ENCODE results near the gene GAS7.

Gene GAS7

GRCh38 chr17:9904277-9905077 lies 293.9 kb downstream of the GAS7 start:
- no peaks in the 10 kb centered on the region for H3K9me3 ChIP-seq (ENCODE audit: control insufficient read depth in 2 of 2, low read length in 2 of 2)
- no peak overlapping the region for H3K27ac ChIP-seq (ENCODE audit: low read depth in 2 of 2, low read length in 2 of 2)
- H3K4me1 ChIP-seq (ENCODE audit: control insufficient read depth in 2 of 2, insufficient read depth in 2 of 2, low read length in 2 of 2), result peaks cover 0 to 2% of the 10 kb centered on the region in 2 donors
- H3K36me3 ChIP-seq (ENCODE audit: control insufficient read depth in 2 of 2, insufficient read depth in 2 of 2, low read length in 2 of 2), result no peaks in the 10 kb centered on the region
- no peak overlapping the region for H3K4me3 ChIP-seq (ENCODE audit: low read length in 2 of 2)
- H3K9ac ChIP-seq (ENCODE audit: low read depth in 1 of 2, low read length in 2 of 2), result no peak overlapping the region
- no peaks in the 10 kb centered on the region for H3K27me3 ChIP-seq (ENCODE audit: control insufficient read depth in 2 of 2, insufficient read depth in 2 of 2, low read length in 2 of 2)

DNA sequence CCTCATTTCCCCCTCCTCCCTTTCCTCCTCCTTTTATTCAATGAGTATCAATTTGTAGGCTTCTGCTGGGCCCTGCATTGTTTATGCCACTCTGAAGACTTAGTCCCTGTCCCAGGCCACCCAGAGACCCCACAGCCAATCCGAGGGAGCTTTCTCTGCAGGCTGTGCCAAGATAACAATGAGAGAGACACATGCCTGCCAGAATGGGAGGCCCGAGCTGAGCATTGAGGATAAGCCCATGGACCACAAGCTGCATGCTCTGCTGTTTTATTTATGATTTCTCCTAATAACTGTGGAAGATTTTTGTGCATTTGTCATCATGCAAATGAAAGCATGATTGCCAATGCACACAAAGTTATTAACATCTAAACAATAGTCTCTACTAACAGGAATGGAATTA lies 296.3 kb downstream of the GAS7 start:
- H3K36me3 ChIP-seq (ENCODE audit: control insufficient read depth in 2 of 2, insufficient read depth in 2 of 2, low read length in 2 of 2), result no peaks in the 10 kb centered on the region
- H3K9ac ChIP-seq (ENCODE audit: low read depth in 1 of 2, low read length in 2 of 2), result no peak overlapping the region
- no peak overlapping the region for H3K27ac ChIP-seq (ENCODE audit: low read depth in 2 of 2, low read length in 2 of 2)
- no peaks in the 10 kb centered on the region for H3K27me3 ChIP-seq (ENCODE audit: control insufficient read depth in 2 of 2, insufficient read depth in 2 of 2, low read length in 2 of 2)
- H3K4me3 ChIP-seq (ENCODE audit: low read length in 2 of 2), result no peak overlapping the region
- H3K4me1 ChIP-seq (ENCODE audit: control insufficient read depth in 2 of 2, insufficient read depth in 2 of 2, low read length in 2 of 2), result peaks cover 0 to 2% of the 10 kb centered on the region in 2 donors
- no peaks in the 10 kb centered on the region for H3K9me3 ChIP-seq (ENCODE audit: control insufficient read depth in 2 of 2, low read length in 2 of 2)

GRCh38 chr17:9900784-9901183 lies 297.6 kb downstream of the GAS7 start:
- H3K9me3 ChIP-seq (ENCODE audit: control insufficient read depth in 2 of 2, low read length in 2 of 2), result no peaks in the 10 kb centered on the region
- no peaks in the 10 kb centered on the region for H3K36me3 ChIP-seq (ENCODE audit: control insufficient read depth in 2 of 2, insufficient read depth in 2 of 2, low read length in 2 of 2)
- H3K9ac ChIP-seq (ENCODE audit: low read depth in 1 of 2, low read length in 2 of 2), result no peak overlapping the region
- no peaks in the 10 kb centered on the region for H3K27me3 ChIP-seq (ENCODE audit: control insufficient read depth in 2 of 2, insufficient read depth in 2 of 2, low read length in 2 of 2)
- H3K27ac ChIP-seq (ENCODE audit: low read depth in 2 of 2, low read length in 2 of 2), result peak overlapping the region in 1 of 2 donors; percentile 27
- H3K4me3 ChIP-seq (ENCODE audit: low read length in 2 of 2), result no peak overlapping the region
- H3K4me1 ChIP-seq (ENCODE audit: control insufficient read depth in 2 of 2, insufficient read depth in 2 of 2, low read length in 2 of 2), result peaks cover 0 to 2% of the 10 kb centered on the region in 2 donors

- H3K27ac ChIP-seq (ENCODE audit: low read depth in 2 of 2, low read length in 2 of 2), result peak overlapping the region; percentile 8 to 27
- no peak overlapping the region for H3K9ac ChIP-seq (ENCODE audit: low read depth in 1 of 2, low read length in 2 of 2)
- no peak overlapping the region for H3K4me3 ChIP-seq (ENCODE audit: low read length in 2 of 2)
- no peaks in the 10 kb centered on the region for H3K9me3 ChIP-seq (ENCODE audit: control insufficient read depth in 2 of 2, low read length in 2 of 2)
- no peaks in the 10 kb centered on the region for H3K27me3 ChIP-seq (ENCODE audit: control insufficient read depth in 2 of 2, insufficient read depth in 2 of 2, low read length in 2 of 2)
- peaks cover 0 to 2% of the 10 kb centered on the region in 2 donors for H3K4me1 ChIP-seq (ENCODE audit: control insufficient read depth in 2 of 2, insufficient read depth in 2 of 2, low read length in 2 of 2)
- H3K36me3 ChIP-seq (ENCODE audit: control insufficient read depth in 2 of 2, insufficient read depth in 2 of 2, low read length in 2 of 2), result no peaks in the 10 kb centered on the region
These were observed 298.3 kb downstream of the GAS7 start for GRCh38 chr17:9900044-9900594.

DNA sequence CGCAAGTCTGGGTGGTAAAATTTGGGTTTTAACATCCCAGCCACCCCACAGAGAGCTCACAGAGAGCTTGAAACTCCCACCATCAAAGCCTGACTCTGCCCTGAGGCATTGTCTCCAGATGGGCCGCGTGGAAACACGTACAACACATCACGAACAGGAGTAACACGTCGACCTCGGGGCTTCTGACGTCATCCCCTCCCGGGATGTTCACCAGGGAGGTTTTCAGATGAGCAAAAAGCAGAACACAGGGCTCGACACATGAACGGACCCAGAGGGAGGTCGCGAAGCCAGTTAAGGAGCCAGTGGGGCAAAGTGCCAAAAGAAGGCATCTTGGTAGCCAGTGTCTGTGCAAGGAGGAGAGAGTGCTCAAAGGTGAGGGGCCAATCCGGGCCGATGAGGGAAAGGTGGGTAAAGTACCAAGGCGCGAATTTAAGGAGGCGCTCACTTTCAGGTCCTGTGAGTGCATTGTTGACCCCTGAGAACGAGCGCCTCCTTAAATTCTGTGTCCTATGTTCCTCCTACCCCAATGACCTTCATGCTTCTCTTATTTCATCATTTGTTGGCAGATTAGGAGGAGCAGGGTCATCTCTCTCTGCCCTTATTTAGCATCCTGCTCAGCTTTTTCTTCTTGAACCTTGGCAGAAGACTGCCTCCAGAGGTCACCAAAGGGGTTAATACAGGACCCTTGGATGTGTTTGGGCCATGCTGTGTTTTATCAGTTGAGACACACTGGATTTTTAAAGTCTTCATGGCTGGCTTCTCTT lies 298.9 kb downstream of the GAS7 start:
- Histone ChIP-seq H3K36me3 (ENCODE audit: control insufficient read depth in 2 of 2, insufficient read depth in 2 of 2, low read length in 2 of 2) (no peaks in the 10 kb centered on the region), H3K27me3 (ENCODE audit: control insufficient read depth in 2 of 2, insufficient read depth in 2 of 2, low read length in 2 of 2) (no peaks in the 10 kb centered on the region), H3K9me3 (ENCODE audit: control insufficient read depth in 2 of 2, low read length in 2 of 2) (no peaks in the 10 kb centered on the region), H3K4me1 (ENCODE audit: control insufficient read depth in 2 of 2, insufficient read depth in 2 of 2, low read length in 2 of 2) (peaks cover 0 to 2% of the 10 kb centered on the region in 2 donors), H3K27ac (ENCODE audit: low read depth in 2 of 2, low read length in 2 of 2) (no peak overlapping the region), H3K4me3 (ENCODE audit: low read length in 2 of 2) (no peak overlapping the region), H3K9ac (ENCODE audit: low read depth in 1 of 2, low read length in 2 of 2) (no peak overlapping the region)

GRCh38 chr17:9898812-9899211 lies 299.6 kb downstream of the GAS7 start:
- no peaks in the 10 kb centered on the region for H3K36me3 ChIP-seq (ENCODE audit: control insufficient read depth in 2 of 2, insufficient read depth in 2 of 2, low read length in 2 of 2)
- no peaks in the 10 kb centered on the region for H3K27me3 ChIP-seq (ENCODE audit: control insufficient read depth in 2 of 2, insufficient read depth in 2 of 2, low read length in 2 of 2)
- no peak overlapping the region for H3K27ac ChIP-seq (ENCODE audit: low read depth in 2 of 2, low read length in 2 of 2)
- no peak overlapping the region for H3K4me3 ChIP-seq (ENCODE audit: low read length in 2 of 2)
- peaks cover 0 to 2% of the 10 kb centered on the region in 2 donors for H3K4me1 ChIP-seq (ENCODE audit: control insufficient read depth in 2 of 2, insufficient read depth in 2 of 2, low read length in 2 of 2)
- H3K9me3 ChIP-seq (ENCODE audit: control insufficient read depth in 2 of 2, low read length in 2 of 2), result no peaks in the 10 kb centered on the region
- no peak overlapping the region for H3K9ac ChIP-seq (ENCODE audit: low read depth in 1 of 2, low read length in 2 of 2)

DNA sequence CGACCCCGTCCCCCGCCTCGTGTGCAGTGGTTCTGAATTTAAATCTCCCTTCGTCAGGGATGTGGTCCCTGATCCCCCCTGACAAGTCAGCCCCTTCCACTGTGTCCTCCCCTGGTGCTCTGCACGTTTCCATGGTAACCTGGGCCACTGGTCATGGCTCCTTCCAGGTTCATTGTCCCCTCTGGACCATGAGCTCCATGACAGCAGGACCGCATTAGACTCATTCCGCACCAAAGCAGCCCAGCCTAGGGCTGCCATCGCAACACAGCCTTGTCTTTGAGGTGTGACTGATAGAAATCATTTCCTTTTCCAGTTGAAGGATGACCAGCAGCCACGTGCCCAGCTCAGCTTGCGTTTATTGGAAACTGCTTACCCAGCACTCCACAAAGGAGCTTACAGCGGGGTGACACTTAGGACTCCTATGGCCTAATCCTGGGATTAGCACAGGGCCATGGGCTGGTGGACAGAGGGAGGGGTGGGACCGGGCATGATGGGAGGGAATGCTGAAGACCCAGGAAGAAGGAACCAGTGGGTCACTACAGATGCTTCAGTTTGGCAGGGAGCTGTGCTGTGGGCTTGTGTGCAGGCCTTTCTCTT lies 300.9 kb downstream of the GAS7 start:
- H3K4me1 ChIP-seq (ENCODE audit: control insufficient read depth in 2 of 2, insufficient read depth in 2 of 2, low read length in 2 of 2), result peaks cover 0 to 2% of the 10 kb centered on the region in 2 donors
- H3K36me3 ChIP-seq (ENCODE audit: control insufficient read depth in 2 of 2, insufficient read depth in 2 of 2, low read length in 2 of 2), result no peaks in the 10 kb centered on the region
- H3K9me3 ChIP-seq (ENCODE audit: control insufficient read depth in 2 of 2, low read length in 2 of 2), result no peaks in the 10 kb centered on the region
- H3K27ac ChIP-seq (ENCODE audit: low read depth in 2 of 2, low read length in 2 of 2), result no peak overlapping the region
- H3K9ac ChIP-seq (ENCODE audit: low read depth in 1 of 2, low read length in 2 of 2), result no peak overlapping the region
- H3K27me3 ChIP-seq (ENCODE audit: control insufficient read depth in 2 of 2, insufficient read depth in 2 of 2, low read length in 2 of 2), result no peaks in the 10 kb centered on the region
- no peak overlapping the region for H3K4me3 ChIP-seq (ENCODE audit: low read length in 2 of 2)

GRCh38 chr17:9895923-9896322 lies 302.5 kb downstream of the GAS7 start:
- no peak overlapping the region for H3K4me3 ChIP-seq (ENCODE audit: low read length in 2 of 2)
- H3K9me3 ChIP-seq (ENCODE audit: control insufficient read depth in 2 of 2, low read length in 2 of 2), result no peaks in the 10 kb centered on the region
- H3K36me3 ChIP-seq (ENCODE audit: control insufficient read depth in 2 of 2, insufficient read depth in 2 of 2, low read length in 2 of 2), result no peaks in the 10 kb centered on the region
- H3K27me3 ChIP-seq (ENCODE audit: control insufficient read depth in 2 of 2, insufficient read depth in 2 of 2, low read length in 2 of 2), result no peaks in the 10 kb centered on the region
- H3K4me1 ChIP-seq (ENCODE audit: control insufficient read depth in 2 of 2, insufficient read depth in 2 of 2, low read length in 2 of 2), result peaks cover 0 to 2% of the 10 kb centered on the region in 2 donors
- H3K27ac ChIP-seq (ENCODE audit: low read depth in 2 of 2, low read length in 2 of 2), result no peak overlapping the region
- H3K9ac ChIP-seq (ENCODE audit: low read depth in 1 of 2, low read length in 2 of 2), result no peak overlapping the region

- H3K4me3 ChIP-seq (ENCODE audit: low read length in 2 of 2), result no peak overlapping the region
- H3K9me3 ChIP-seq (ENCODE audit: control insufficient read depth in 2 of 2, low read length in 2 of 2), result no peaks in the 10 kb centered on the region
- H3K27ac ChIP-seq (ENCODE audit: low read depth in 2 of 2, low read length in 2 of 2), result no peak overlapping the region
- H3K4me1 ChIP-seq (ENCODE audit: control insufficient read depth in 2 of 2, insufficient read depth in 2 of 2, low read length in 2 of 2), result no peaks in the 10 kb centered on the region
- H3K36me3 ChIP-seq (ENCODE audit: control insufficient read depth in 2 of 2, insufficient read depth in 2 of 2, low read length in 2 of 2), result no peaks in the 10 kb centered on the region
- H3K9ac ChIP-seq (ENCODE audit: low read depth in 1 of 2, low read length in 2 of 2), result no peak overlapping the region
- H3K27me3 ChIP-seq (ENCODE audit: control insufficient read depth in 2 of 2, insufficient read depth in 2 of 2, low read length in 2 of 2), result no peaks in the 10 kb centered on the region
These were observed 304.2 kb downstream of the GAS7 start for GRCh38 chr17:9894231-9894630.
